OCI-LY1 (cell line): ENCODE measurements around the gene SPTLC3.

Experiments used
- H2AFZ ChIP-seq: fragments of 200-600 bp; sonication (generic), shearing (Covaris generic); 2 replicates; pipeline ENCODE4 v1.6.0; 2014; ENCODE audit warnings: antibody characterized with exemption, mild to moderate bottlenecking, low read length
- H3F3A ChIP-seq: fragments of 200-600 bp; sonication (generic), shearing (Covaris generic); 2 replicates; pipeline ENCODE4 v1.6.0; 2014; ENCODE audit warnings: mild to moderate bottlenecking, antibody characterized with exemption, low read length, moderate library complexity; ENCODE audit not compliant: insufficient read depth
- H3K27ac ChIP-seq: fragments of 200-600 bp; sonication (generic); 2 replicates; pipeline ENCODE4 v1.5.1; 2014; ENCODE audit warnings: low read length, mixed run types, mild to moderate bottlenecking, low read depth; ENCODE audit not compliant: poor library complexity, severe bottlenecking
- H3K27me3 ChIP-seq: fragments of 200-600 bp; sonication (generic); 2 replicates; pipeline ENCODE4 v1.6.0; 2014; ENCODE audit warnings: antibody characterized with exemption, mild to moderate bottlenecking, low read length, moderate library complexity; ENCODE audit not compliant: insufficient read depth
- H3K36me3 ChIP-seq: fragments of 200-600 bp; sonication (generic); 2 replicates; pipeline ENCODE4 v1.6.1; 2014; ENCODE audit warnings: mild to moderate bottlenecking, antibody characterized with exemption, low read length, moderate library complexity, mixed read lengths; ENCODE audit not compliant: insufficient read depth
- H3K4me1 ChIP-seq: fragments of 200-600 bp; sonication (generic); 2 replicates; pipeline ENCODE4 v1.5.1; 2014; ENCODE audit warnings: mild to moderate bottlenecking, low read length, moderate library complexity; ENCODE audit not compliant: insufficient read depth, severe bottlenecking
- H3K4me2 ChIP-seq: fragments of 200-600 bp; sonication (generic), shearing (Covaris generic); 2 replicates; pipeline ENCODE4 v1.6.1; 2014; ENCODE audit warnings: low read length
- H3K4me3 ChIP-seq: fragments of 200-600 bp; sonication (generic); 2 replicates; pipeline ENCODE4 v1.5.1; 2014; ENCODE audit warnings: low read length, low read depth, mild to moderate bottlenecking, mixed read lengths; ENCODE audit not compliant: poor library complexity, severe bottlenecking
- H3K79me2 ChIP-seq: fragments of 200-600 bp; shearing (Covaris generic); 2 replicates; pipeline ENCODE4 v1.6.1; 2016; ENCODE audit warnings: mixed run types, low read length, mixed read lengths; ENCODE audit not compliant: insufficient read depth
- H3K9ac ChIP-seq: fragments of 200-600 bp; sonication (generic), shearing (Covaris generic); 2 replicates; pipeline ENCODE4 v1.6.1; 2014; ENCODE audit warnings: mild to moderate bottlenecking, low read length, mixed read lengths
- H3K9me2 ChIP-seq: fragments of 200-600 bp; sonication (generic), shearing (Covaris generic); 2 replicates; pipeline ENCODE4 v1.6.1; 2014; ENCODE audit warnings: low read depth, mild to moderate bottlenecking, low read length, mixed read lengths
- H3K9me3 ChIP-seq: fragments of 200-600 bp; shearing (Covaris generic); 2 replicates; pipeline ENCODE4 v1.6.1; 2014; ENCODE audit warnings: low read length, mixed read lengths
- H4K20me1 ChIP-seq: fragments of 200-600 bp; sonication (generic), shearing (Covaris generic); 2 replicates; pipeline ENCODE4 v1.6.0; 2016; ENCODE audit warnings: mild to moderate bottlenecking, low read length; ENCODE audit not compliant: insufficient read depth
- CTCF ChIP-seq: fragments of 200-600 bp; sonication (generic), shearing (Covaris generic); IDR thresholded peaks from 2 replicates; pipeline ENCODE4 v1.5.1; 2017; ENCODE audit warnings: mild to moderate bottlenecking, antibody characterized with exemption, low read length, moderate library complexity, mixed read lengths
- EZH2 ChIP-seq: fragments of 200-600 bp; sonication (generic), shearing (Covaris generic); IDR thresholded peaks from 2 replicates; pipeline ENCODE4 v1.8.0; 2017; ENCODE audit warnings: borderline replicate concordance, mixed run types, mild to moderate bottlenecking, antibody characterized with exemption, low read length, moderate library complexity, mixed read lengths

The SPTLC3 gene

GRCh38 chr20:13212750-13213149 lies 204.0 kb downstream of the SPTLC3 start:
- Histone ChIP-seq H3K9ac (no peak overlapping the region), H3K4me2 (no peak overlapping the region)
- TF ChIP-seq CTCF (no peak), EZH2 (no peak)

GRCh38 chr20:13213335-13213734 lies 204.6 kb downstream of the SPTLC3 start:
- H3K4me2 ChIP-seq = no peak overlapping the region
- H3K27me3 ChIP-seq = 0 out of 2 replicates have a peak, but pooled peaks cover 3% of the 10 kb centered on the region

More at GRCh38 chr20:13212750-13213149, 204.0 kb downstream of the SPTLC3 start:
- Histone ChIP-seq H3F3A (no peaks in the 10 kb centered on the region), H3K4me1 (no peaks in the 10 kb centered on the region), H2AFZ (no peak overlapping the region), H3K9me3 (no peaks in the 10 kb centered on the region), H3K4me3 (no peak overlapping the region), H4K20me1 (no peaks in the 10 kb centered on the region), H3K79me2 (no peaks in the 10 kb centered on the region), H3K9me2 (no peaks in the 10 kb centered on the region), H3K27me3 (0 out of 2 replicates have a peak, but pooled peaks cover 3% of the 10 kb centered on the region), H3K27ac (no peak overlapping the region), H3K36me3 (no peaks in the 10 kb centered on the region)

GRCh38 chr20:13216533-13216932 lies 207.8 kb downstream of the SPTLC3 start:
- Histone ChIP-seq H3K27me3 (0 out of 2 replicates have a peak, but pooled peaks cover 3% of the 10 kb centered on the region), H3K79me2 (no peaks in the 10 kb centered on the region), H3K9me2 (no peaks in the 10 kb centered on the region), H3K36me3 (no peaks in the 10 kb centered on the region), H3K4me1 (no peaks in the 10 kb centered on the region), H3K9ac (no peak overlapping the region), H2AFZ (no peak overlapping the region), H3K4me2 (no peak overlapping the region), H4K20me1 (no peaks in the 10 kb centered on the region), H3K4me3 (no peak overlapping the region), H3K27ac (no peak overlapping the region), H3F3A (no peaks in the 10 kb centered on the region), H3K9me3 (no peaks in the 10 kb centered on the region)
- TF ChIP-seq CTCF = no peak
- TF ChIP-seq EZH2 = no peak

More at GRCh38 chr20:13213335-13213734, 204.6 kb downstream of the SPTLC3 start:
- no peak overlapping the region for H3K9ac ChIP-seq
- TF ChIP-seq CTCF (no peak), EZH2 (no peak)
- no peaks in the 10 kb centered on the region for H3K9me3 ChIP-seq
- no peaks in the 10 kb centered on the region for H3K9me2 ChIP-seq
- no peaks in the 10 kb centered on the region for H3K36me3 ChIP-seq
- no peaks in the 10 kb centered on the region for H3F3A ChIP-seq
- no peaks in the 10 kb centered on the region for H4K20me1 ChIP-seq
- H3K27ac ChIP-seq = no peak overlapping the region
- H3K4me1 ChIP-seq = no peaks in the 10 kb centered on the region
- no peak overlapping the region for H3K4me3 ChIP-seq
- no peak overlapping the region for H2AFZ ChIP-seq
- H3K79me2 ChIP-seq = no peaks in the 10 kb centered on the region
